Urothelium cell line (cell line): Measurements from ENCODE around the gene GPR45.
"Not testable (repeated sequence)": the region's sequence is repeated elsewhere in the genome, so short reads cannot be mapped to it uniquely, and the experiment has no call there.

Source experiments
- DNase-seq: peaks from one replicate; pipeline ENCODE4 v3.0.0; 2011; ENCODE audit warnings: low spot score, mixed read lengths
- FAIRE-seq: peaks from 2 replicates; lab custom pipeline; 2011; peaks lifted over from hg19 to GRCh38; lab: Jason Lieb, UNC

GPR45 gene, protein sequence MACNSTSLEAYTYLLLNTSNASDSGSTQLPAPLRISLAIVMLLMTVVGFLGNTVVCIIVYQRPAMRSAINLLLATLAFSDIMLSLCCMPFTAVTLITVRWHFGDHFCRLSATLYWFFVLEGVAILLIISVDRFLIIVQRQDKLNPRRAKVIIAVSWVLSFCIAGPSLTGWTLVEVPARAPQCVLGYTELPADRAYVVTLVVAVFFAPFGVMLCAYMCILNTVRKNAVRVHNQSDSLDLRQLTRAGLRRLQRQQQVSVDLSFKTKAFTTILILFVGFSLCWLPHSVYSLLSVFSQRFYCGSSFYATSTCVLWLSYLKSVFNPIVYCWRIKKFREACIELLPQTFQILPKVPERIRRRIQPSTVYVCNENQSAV

DNA sequence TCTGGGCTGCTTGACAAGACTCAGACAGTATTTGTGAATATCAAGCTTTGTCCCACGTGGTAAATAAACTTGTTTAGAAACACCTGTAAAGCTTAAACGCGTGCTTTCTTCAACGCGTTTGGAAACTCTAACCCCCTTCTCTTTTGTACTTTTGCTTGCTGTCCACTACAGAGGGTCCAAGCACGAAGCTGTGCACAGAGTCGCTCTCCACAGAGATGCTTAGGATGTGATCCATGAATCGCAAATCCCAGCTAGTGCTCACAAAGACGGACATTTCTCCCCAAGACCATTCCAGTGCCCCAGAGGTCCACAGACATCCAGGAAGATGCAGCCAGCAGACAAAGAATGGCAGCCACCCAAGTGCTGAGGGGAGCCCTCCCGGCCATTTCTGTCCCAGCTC is at the start of gene GPR45:
TSS of gene GPR45 (plus strand) at position 301 of the 400 bp plus-strand sequence. CDS start 116 bp downstream, outside the sequence.
- DNase-seq (no peak), FAIRE-seq (no peak)

DNA sequence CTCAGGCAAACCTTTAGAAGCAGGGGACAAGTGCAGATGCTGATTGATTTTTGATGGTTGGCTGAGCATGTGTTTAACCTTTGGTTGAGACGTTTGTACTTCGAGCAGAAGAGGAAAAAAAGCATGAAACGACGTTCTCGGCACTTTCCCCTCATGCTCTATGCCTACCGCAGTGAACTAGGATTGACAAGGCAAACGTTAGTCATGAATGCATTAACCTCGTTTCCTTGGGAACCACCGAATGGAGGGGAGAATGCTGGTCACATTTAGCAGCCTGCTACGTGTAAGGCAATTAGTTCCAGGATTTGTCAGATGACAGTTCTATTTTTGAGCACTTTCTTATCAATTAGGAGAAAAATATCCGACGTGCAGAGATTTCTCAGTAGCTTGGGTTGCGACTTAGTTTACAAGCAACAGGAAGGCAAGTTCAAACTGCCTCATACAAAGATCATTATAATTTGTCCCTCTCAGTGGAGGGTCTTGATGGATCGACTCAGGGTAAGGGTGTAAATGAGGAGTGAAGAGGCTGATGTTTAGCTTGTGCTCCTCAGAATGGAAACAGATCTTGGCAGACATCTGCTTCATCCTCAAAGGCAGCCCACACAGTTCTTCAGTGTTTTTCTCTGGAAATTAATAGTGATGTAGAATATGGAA is 47.4 kb upstream of the GPR45 start:
- no peak for FAIRE-seq
- no peak for DNase-seq

DNA sequence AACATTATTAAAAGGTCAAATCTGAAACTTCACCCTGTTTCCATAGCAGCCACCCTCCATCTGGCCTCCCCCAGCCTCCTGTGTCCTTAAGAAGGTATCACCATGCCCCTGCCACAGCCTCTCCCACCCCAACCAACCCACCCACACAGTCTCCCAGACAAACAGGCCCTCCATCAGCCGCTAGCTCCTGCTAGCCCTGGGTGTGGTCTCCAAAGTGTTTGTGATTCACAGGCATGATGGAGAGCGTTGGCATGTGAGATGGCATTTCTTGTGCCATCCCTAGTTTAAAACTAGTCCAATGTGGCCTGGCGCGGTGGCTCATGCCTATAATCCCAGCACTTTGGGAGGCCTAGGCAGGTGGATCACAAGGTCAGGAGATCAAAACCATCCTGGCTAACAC is 44.9 kb upstream of the GPR45 start:
- no peak for DNase-seq
- FAIRE-seq, result no peak

DNA sequence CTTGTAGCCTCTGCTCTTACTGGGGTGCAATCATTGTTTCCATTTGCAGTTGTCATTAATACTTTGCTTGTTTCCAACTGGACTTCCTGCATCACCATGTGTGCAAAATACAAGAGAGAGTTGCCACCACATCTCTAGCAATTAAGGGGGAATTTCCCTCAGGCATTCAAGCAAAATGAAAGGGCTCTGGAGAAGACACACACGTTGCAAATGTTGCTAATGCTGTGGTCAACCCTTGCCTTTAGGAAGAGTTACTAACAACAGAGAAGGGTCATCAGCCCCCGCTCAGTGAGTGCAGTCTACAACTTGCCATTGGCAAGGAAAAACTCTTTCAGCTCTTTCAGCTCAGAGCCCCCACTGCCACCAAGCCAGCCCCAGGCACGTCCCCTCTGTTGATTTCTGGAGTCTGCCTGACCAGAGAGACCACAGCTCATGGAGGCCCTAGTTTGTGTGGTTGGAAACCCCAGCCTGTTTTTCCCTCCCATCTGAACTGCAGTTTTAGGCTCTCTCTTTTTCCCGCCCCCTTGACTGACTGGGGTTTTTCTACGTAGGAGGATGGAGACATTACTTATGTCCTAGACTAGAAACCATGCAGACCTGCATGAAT is 25.9 kb upstream of the GPR45 start:
- no peak for DNase-seq
- no peak for FAIRE-seq

DNA sequence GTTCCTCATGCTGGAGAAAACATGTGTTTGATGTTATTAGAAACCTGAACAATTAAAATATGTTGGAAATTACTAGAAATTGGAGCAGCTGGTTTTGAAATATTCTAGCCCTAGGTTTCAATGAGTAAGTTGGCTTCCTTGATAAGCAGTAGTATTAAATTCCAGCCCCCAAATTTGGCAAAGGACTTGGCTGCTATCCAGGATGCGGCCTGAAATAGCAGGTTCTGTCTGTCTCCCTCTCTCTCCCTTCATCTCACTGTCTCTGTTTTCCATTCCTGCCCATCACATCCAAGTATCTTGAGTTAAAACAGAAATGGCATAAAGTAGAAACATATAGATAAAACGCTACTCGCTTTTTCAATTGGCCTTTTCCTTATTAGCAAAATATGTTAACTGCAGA is 20.9 kb upstream of the GPR45 start:
- DNase-seq (no peak), FAIRE-seq (no peak)

DNA sequence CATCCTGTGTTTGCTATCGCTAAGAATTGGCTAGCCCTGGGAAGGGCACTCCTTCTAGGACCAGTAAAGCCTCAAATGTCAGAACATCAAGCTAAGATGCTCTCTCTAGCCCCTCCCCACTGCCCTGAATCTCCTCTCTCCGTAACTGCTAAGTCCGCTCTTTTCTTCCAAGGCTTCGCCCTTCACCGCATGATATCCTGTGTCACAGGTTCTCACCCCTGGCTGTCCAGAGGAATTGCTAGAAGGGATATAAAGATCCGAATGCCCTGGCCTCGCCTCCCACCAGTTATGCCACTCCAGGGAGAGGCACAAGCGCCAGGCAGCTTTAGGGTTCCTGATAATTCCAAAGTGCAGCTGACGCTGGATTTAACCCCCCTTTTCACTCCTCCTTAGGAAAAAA is 17.1 kb upstream of the GPR45 start:
- FAIRE-seq (no peak), DNase-seq (no peak)

DNA sequence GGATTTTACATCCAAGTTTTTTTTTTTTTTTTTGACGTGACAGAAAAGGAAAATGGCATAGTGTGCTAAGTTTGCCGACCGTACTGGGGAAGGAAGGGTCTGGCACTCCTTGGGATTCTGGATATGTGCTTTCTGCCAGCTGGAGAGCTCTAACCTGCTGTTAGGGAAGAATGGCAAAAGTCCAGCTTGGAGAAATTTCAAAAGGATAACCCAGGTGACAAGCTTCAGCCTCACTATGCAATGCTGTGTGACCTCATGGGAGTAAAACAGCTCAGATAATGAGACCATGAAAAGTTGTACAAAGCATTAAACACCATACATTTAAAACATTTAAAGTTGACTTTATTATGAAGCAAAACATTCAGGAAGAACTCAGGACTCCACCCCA is 10.3 kb upstream of the GPR45 start:
- DNase-seq (no peak), FAIRE-seq (no peak)

DNA sequence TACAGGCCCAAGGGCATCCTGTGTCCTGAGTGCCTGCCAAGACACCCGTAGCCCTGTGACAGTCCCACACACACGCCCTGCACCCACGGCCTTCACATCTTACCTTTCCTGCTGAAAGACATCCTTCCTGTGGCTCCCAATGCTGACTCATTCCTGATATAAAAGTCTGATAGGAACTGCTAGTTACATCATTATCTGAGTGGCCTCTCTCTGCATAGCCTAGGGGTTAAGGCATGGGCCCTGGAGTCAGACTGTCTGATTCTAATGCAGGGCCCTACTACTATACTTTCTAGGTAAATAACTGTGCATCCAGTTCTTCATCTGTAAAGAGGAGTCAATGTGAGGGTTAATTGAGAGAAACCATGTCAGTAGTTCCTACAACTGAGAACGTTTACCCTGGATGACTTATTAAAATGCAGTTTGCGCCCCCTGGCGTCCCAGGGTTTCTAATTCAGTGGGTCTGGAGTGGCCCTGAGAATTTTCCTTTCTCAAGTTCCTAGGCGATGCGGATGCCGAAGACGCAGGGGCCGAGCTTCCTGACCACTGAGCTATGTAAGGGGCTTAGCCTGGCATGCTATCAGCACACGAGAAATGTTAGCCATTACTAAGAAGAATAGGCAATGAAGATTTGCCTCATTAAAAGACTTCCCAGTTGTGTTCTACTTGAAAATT is 6.0 kb upstream of the GPR45 start:
- no peak for FAIRE-seq

DNA sequence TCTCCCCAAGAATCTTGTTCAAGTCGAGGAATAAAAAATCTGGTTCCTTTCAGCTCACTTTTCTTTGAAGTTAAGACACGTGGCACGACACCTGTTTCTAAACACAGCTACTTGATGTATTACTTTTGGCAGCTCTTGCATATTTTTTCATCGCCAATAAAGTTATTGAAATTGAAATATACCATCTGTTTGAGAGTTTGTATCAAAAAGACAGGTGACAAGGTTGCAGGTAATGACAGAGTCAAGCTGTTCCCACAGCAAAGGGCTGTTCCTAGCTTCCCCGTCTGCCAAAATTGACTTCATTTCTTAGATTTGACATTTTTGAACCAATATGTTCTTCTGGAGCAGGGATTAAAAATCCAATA is 5.5 kb upstream of the GPR45 start:
- DNase-seq (no peak), FAIRE-seq (no peak)

More for the DNA sequence above, 6.0 kb upstream of the GPR45 start:
- peak; percentile 65 for DNase-seq

DNA sequence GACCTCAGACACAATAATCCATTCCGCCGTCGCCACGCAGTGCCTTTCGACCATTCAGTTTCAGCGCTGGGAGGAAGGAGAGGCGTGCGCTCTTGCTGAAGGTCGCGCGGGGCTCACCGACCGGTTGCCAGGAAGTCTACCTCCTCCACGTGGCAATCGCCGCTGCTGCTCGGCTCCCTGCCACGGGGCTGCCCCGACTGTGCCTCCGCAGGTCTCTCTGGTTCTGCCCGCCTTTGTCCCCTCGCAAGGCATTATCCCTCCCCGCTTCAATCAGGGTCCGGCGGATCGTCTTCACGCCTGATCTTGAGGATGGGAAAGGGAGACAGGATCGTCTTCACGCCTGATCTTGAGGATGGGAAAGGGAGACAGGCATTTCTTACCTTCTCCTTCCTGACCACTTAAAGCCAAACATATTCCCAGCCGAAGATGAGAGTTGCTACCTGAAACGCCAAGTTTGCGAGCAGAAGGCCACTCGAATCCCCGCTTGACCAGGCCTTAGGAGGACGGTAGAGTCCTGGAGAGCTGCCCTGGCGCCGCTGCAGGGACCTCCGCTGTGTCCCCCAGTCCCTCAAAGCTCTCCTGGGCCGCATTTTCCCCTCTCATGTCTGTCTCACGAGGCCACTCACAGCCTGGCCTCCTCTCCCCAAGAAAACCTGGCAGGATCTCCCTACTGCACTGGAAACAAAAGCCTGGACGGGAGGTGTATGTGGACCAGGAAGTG is 4.3 kb upstream of the GPR45 start:
- DNase-seq (no peak), FAIRE-seq (peak; percentile 62)

DNA sequence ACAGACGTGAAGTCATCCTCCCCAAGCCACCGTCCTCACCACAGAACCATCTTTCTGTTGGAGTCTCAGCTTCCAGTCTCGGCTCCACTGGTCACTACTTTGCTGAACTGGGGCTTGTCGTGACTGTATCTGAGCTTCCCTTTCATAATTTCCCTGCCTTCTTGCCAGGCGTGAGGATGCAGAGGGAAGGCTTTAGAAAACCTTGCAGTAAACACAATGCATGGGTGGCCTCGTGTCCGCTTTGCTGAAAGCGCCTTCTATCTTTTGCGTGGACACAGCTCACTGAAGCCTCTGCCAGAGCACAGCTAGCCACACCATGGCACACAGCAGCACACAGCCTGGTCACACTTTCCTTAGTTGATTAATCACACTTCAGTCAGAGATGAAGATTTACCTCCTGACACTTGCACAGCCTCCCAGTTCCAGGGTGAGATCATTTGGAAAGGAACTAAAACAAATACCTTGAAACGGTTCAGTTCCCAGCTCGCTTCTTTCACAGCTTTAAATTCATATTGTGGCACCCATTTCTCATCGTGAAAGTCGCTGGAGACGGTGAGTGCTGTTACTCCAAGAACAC is 2.8 kb upstream of the GPR45 start:
- peak; percentile 29 for DNase-seq
- FAIRE-seq, result no peak

DNA sequence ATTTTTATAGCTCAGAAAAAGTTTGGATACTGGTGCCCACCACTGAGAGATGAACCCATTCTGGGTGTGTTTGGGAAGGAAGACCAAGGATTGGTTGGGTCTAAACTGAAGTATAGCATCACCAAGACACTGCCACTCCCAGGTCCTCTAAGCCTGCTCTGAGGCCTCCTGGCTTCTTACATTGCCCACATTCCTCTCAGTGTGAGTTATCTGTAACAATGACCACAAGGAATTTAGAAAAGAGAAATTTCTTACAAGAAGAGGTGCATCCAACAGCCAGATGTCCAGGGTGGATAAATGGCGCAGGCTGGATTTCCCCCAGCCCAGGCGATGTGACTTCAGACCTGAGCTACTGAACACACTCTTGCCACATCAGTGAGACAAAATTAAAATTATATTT is 1.6 kb upstream of the GPR45 start:
- DNase-seq, result peak; percentile 90
- FAIRE-seq, result peak; percentile 90

DNA sequence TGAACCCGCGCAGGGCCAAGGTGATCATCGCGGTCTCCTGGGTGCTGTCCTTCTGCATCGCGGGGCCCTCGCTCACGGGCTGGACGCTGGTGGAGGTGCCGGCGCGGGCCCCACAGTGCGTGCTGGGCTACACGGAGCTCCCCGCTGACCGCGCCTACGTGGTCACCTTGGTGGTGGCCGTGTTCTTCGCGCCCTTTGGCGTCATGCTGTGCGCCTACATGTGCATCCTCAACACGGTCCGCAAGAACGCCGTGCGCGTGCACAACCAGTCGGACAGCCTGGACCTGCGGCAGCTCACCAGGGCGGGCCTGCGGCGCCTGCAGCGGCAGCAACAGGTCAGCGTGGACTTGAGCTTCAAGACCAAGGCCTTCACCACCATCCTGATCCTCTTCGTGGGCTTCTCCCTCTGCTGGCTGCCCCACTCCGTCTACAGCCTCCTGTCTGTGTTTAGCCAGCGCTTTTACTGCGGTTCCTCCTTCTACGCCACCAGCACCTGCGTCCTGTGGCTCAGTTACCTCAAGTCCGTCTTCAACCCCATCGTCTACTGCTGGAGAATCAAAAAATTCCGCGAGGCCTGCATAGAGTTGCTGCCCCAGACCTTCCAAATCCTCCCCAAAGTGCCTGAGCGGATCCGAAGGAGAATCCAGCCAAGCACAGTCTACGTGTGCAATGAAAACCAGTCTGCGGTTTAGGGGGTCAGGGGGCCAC is 897 bp downstream of the GPR45 start:
- no peak for DNase-seq
- FAIRE-seq, result no peak

DNA sequence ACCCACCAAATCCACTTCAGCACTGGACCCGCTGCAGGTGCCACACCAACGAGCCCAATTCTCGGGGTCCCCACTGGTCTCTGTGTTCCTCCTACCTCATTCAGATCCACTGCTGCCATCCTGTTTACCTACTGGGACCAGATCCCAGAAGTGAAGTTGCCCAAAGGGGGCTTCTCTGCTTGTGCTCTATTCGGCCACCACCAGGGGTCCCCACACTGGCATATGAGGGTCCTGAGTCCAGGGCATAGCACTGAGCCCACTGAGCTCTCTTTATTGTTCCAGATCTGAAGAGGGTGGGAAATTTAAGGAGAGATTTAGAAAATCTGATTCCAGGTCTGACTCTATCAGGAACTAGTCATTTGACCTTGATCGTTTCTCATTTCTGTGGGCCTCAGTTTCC is 2.4 kb downstream of the GPR45 start:
- FAIRE-seq, result no peak
- no peak for DNase-seq

DNA sequence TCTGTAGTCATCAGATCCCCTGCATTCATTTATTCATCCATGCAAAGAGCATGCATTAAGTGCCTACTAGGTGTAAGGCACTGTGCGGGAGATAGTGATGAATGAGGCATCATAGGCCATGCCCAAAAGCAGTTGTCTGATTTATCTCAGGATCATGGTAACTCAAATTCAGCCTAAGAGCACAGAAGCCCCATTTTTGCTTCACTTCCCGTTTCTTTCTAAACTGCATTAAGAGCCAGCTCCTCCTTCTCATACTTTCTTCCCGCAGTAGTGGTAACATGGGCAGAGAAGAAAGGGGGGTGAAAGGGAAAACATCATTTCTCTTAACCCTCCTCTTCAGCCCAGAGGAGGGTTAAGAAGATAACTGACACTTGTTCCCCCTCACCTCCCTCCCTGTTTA is 2.9 kb downstream of the GPR45 start:
- FAIRE-seq (no peak), DNase-seq (no peak)

DNA sequence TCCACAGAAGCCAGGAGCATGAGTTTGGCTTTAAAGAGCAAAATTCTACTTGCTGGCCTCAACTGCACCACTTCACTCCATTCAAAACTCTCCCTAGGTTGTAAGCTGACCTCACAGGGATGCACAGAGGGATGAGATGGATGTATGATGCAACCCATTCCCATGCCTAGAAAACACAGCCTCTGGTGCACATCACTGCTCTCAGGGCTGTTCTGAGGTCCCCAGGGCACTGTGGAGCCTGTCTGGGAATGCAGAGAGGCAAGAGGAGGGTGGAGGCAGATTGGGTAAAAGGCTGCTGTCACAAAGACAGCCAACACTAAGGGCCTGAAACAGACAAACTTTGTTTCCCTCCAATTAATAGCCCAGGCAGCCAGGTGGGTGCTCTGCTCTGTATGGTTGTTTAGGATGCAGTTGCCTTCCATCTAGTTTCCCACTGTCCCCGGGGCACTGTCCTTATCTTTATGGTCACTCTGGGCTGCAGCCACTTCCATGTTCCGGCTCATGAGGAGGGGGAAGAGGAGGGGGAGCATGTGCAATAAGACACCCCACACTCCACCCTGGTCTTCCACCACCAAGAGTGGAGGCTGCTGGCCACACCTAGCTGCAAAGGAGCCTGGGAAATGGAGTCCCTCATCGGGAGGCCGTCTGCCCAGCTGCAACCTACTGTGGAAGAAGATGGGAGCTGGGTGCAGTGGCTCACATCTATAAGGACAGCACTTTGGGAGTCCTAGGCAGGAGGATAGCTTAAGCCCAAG is 7.0 kb downstream of the GPR45 start:
- no peak for DNase-seq
- peak; percentile 32 for FAIRE-seq

DNA sequence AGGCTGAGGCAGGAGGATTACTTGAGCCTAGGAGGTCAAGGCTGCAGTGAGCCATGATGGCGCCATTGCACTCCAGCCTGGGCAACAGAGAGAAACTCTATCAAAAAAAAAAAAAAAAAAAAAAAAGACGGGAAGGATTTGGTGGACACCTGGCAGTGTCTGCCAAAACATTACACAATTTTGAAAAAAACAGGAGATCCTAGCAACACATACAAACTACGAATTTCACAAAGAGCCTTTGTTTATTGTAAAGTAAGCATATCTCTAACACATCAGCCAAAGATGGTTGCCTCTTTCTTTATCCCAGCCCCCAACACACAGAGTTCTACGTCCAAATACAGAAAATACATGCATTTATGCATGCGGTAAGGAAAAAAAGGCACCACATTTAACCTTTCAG is 7.6 kb downstream of the GPR45 start:
- no peak for DNase-seq
- FAIRE-seq, result no peak

DNA sequence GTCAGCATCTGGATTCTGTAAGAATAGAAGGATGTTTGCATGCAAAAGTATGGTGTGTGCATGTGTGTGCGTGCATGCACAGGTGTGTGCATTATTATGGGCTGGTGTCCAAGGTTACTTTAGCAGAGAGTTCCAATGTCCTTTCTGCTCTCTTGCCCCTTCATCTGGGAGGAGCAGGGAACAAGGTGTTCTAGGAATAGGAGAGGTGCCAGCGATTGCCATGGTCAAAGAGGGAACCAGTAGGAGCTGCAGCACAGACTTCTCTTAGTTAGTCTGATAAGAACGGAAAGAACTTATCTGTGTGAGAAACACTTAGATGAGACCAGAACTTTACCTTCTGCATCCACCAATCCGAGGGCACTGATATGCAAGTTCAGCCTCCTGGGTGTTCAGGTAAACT is 8.3 kb downstream of the GPR45 start:
- no peak for FAIRE-seq
- DNase-seq, result no peak

DNA sequence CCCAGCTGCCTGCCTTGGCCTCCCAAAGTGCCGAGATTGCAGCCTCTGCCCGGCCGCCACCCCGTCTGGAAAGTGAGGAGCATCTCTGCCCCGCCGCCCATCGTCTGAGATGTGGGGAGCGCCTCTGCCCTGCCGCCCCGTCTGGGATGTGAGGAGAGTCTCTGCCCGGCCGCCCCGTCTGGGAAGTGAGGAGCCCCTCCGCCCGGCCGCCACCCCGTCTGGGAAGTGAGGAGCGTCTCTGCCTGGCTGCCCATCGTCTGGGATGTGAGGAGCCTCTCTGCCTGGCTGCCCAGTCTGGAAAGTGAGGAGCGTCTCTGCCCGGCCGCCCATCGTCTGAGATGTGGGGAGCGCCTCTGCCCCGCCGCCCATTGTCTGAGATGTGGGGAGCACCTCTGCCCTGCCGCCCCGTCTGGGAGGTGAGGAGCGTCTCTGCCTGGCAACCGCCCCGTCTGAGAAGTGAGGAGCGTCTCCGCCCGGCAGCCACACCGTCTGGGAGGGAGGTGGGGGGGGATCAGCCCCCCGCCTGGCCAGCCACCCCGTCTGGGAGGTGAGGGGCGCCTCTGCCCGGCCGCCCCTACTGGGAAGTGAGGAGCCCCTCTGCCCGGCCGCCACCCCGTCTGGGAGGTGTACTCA is 9.6 kb downstream of the GPR45 start:
- not testable (repeated sequence) for DNase-seq, FAIRE-seq
